ENCODE measurements around the gene SFXN2.
A peak's percentile ranks its signal among the peaks of the same experiment; 100 is the strongest.

The SFXN2 gene

DNA sequence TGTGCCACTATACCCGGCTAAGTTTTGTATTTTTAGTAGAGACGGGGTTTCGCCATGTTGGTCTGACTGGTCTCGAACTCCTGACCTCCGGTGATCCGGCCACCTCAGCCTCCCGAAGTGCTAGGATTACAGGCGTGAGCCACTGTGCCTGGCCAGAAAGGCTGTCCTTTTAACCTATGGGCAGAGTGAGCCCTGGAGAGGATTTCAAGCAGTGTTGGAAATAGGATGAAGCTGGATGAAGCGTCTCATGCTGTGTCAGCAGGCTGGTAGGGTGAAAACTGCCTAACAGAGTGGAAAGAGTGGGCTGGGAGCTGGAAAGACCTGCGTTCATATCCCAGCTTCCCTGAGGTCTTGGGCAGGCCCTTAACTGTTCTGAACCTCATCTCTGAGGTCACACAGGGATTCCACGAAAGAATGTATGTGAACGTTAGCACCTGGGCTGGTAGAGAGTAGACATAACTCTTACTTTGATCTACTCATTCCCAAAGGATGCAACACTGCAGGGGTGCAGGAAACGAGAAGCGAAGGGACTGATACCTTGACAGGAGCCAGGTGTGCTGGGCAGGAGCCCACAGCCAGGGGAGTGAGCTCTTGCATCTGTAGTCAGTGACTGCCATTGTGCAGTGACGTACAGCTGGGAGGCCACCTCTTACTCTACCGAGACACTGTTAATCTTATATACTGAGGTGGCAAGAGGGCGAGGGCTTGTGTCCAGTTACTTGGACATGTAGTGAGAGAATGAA, 63.4 kb downstream of the SFXN2 start:
- no peak for DNase-seq (ENCODE audit: low spot score)

DNA sequence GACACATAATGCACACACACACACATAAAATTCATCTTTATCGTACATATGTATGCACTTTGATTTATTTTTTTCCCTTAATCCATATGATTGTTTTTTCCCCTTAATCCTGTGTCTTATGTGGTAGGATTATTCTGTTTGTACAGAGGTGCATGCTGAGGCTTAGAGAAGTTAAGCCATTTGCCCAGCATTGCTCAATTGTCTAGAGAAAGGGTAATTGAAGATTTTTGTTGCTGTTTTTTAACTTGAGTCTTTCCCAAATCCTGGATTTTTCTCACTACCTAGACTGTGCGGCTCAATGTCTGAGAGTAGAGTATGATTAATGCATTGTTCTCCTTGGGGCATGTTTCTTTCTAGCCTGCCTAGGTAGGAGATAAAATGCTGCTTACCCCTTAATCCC, 64.3 kb downstream of the SFXN2 start:
- DNase-seq (ENCODE audit: low spot score) = no peak

DNA sequence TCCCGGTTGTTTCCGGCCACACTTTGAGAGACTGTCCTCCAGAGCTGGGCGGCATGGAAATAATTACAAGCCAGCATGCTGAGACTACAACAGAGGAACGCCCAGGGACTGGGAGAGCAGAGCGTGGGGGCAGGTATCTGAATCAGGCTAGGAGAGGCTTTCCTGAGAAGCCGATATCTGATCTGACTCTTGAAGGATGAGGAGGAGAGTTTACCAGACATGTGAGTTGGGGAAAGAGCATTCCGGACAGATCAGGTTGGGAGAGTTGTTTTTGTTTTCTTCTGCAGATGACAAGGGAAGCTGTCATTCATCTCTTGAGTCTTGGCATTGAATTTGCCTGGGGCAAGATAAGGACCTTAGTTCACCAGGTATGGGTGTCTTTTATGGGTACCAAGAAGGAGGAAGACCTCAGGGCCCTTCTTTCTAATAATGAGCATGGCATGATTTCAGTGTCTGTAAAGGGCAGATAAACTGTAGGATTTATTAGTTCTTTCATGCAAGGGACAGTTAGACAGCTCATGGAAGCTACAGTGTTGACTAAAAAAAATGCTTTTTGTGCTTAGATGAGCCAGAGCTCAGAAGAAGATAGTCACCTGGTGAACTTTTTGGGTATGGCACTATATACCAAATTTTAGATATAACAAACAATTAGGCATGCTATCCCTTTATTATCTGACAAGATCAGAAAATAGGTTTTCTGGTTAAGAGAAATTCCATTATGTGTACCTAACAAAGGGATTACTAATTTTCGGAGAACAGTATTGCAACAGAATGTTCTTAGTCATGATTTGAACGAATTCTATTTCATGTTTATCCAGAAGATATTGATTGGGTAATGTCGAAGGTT, 65.5 kb downstream of the SFXN2 start:
- no peak for DNase-seq (ENCODE audit: low spot score)

DNA sequence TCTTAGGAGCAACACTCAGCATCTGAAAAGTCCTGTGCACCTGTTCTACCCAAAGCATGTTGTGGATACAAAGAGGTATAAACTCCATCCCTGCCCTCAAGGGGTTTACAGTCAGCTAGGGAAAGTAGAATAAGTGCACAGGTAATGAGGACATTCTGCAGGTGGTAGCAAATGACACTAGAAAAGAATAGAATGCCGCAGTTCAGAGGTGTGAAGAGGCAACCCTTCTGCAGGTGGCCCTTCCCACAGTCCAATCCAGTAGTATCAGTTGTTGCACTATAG, 66.0 kb downstream of the SFXN2 start:
- DNase-seq (ENCODE audit: low spot score) = no peak

DNA sequence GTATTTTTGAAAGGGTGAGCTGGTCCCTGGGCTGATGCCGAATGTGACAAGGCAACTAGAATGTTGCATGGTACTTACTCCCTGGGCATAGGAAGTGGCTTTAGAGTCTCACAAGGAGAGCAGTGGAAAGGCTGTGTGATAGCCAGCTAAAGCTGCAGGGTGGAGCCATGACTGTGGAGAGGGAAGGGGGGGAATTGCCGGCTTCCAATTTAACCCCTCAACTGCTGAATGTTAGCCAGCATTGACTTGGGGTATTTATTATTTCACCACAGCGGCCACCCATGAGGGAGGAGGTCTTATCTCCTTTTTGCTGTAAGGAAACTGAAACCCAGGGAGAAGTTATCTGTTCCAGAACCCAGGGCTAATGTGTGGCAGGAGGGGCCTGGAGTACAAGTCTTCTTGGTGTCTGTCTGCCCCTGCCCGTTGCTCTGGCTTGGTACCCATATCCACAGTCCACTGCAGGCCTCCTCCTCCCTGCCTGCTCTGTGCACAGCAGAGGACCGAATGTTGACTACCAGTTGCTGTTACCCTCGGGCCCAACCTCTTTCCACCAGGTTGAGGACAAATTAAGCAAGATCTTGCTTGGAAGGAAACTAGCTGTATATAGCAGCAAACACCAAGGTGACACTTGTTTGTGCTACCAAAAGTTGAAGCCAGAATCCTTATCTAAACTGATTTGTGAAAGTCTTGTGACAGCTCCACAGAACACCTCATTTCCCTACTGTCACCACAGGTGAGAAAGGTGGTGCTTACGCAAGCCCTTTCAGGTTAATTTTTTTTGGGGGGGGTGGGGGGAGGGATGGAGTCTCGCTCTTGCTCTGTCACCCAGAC, 66.9 kb downstream of the SFXN2 start:
- peak; percentile 34 for DNase-seq (ENCODE audit: low spot score)

DNA sequence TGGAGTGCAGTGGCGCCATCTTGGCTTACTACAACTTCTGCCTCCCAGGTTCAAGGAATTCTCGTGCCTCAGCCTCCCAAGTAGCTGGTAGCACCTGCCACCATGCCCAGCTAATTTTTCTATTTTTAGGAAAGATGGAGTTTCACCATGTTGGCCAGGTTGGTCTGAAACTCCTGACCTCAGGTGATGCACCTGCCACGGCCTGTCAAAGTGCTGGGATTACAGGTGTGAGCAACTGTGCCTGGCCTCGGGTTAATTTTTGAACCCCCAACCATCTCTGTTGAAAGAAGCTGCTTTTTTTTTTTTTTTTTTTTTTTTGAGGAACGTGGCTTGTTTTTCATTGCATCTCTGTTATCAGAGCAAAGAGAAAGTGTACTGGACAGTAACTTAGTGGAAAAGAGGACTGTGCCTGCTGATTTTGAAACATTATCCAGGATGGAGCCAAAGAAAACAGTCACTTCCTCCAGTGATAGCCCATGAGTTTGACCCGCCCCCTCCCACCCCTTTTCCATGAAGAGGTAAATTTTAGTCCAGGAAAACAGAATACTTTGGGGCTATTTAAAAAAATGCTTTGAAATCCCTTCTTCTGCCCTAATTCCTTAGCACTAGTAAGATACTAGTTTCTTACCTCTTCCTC, 67.6 kb downstream of the SFXN2 start:
- no peak for DNase-seq (ENCODE audit: low spot score)

DNA sequence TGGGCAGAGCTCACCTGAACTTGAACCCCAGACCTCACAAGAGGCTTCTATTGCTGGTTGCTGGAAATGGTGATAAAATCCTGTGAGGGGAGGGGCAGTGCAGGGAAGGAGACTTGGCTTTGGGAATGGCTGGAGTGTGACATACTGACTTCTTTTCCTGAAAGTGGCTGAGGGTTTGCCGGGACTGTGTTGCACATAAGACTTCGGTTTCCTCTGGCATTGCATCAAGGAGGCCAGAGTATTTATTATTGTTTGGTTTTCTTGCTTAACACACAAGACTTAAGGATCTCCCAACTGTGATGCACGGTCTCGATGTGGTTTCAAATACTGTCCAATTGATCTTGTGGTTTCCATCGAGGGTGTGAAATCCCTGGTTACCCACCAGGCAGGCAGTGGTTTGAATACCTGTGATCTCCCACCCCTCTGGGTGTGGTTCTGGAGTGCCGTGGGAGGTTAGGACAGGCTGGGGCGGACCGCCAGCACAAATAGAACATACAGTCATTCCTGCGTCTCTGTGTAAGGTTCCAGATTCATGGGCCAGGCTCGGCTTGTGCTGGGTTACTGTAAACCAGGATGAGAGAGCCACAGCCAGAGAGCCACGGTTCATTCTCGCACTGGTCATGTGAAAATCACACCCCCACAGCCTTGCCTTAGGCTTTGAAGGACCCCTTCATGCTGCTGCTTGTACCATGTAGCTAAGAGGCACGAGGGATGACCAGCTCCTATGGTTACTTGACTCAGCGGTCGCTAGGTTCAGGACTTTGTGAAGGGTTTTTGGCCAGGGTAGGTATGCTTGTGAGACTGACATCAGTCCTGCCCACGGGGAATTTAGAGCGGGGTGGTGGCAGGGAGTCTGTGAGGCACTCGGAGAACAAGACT, 68.5 kb downstream of the SFXN2 start:
- no peak for DNase-seq (ENCODE audit: low spot score)

DNA sequence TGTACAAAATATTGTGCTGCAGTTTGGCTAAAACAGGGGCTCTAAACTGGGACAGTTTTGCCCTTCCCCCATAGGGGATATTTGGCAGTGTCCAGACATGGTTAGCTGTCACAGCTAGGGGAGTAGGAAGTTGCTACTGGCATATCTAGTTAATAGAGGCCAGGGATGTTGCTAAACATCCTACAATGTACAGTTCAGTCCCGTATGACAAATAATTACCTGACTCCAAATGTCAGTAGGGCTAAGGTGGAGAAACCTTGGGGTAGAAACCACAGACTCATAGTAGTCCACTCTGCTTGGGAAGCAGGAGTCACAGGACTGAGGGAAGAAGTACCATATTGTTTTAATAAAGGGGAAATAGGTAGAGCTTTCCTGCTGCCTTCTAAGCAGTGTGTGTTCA, 69.1 kb downstream of the SFXN2 start:
- DNase-seq (ENCODE audit: low spot score) = no peak

DNA sequence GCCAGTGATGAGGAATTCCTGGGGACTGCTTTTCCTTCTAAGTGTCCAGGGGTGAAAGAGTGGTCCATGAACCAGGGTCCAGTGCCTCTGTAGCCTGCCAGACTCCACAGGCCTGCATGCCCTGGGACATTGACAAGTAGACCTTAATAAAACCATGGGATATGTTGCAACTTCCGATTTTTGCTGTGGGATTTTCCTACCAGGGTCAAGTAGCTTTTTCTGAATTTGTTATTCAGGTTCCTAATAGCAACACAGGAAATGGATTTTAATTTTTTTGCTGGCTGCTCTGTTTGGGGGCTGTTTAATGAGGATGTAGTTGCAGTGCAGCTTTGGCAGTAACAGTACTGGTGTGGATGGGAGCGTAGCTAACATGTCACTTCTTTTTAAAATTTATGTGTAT, 71.4 kb downstream of the SFXN2 start:
- DNase-seq (ENCODE audit: low spot score) = no peak

DNA sequence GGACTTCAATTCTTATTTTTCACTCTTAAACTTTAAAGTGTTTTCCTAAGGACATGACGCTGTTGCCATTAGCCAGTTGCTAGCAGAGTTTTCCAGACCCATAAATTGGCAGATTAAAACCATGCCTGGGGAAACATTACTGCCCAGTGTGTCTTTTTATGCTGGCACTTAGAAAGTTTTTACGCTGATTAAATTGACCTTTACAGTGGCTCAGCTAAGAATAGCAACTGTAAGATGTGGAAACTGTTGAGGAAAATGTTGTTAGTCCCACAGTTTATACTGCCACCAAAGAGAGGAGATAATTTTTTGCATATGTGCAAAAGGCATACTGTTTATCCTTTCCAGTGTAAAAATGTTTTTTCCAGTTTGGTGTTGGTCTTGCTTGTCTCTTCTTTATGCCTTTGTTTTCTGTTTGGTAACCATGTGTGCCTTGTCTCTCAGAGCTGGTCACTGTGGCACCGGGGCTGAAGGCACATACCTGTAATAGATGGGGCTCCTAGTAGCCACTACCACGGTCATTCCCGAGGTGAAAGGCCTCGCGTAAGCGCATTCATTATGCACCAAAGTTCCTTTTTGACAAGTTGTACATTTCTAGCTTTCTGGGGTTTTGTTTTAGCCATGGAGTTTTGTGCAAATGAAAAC, 77.4 kb downstream of the SFXN2 start:
- no peak for DNase-seq (ENCODE audit: low spot score)
